Heart left ventricle (tissue), 16 donors: ENCODE results near the gene MAN1C1. TPM values are rescaled to one million over a fixed set of nuclear protein-coding genes. Genes with fewer than 3 reads are reported as not detected.
"Not testable (repeated sequence)": the region's sequence is repeated elsewhere in the genome, so short reads cannot be mapped to it uniquely, and the experiment has no call there.

Source experiments
- ATAC-seq, 4 donors: fragments of 200-7000 bp; cut with Tn5 transposase; one replicate each; pipeline ENCODE4 v1.9.1; 2020 to 2022; ENCODE audit warnings: moderate library complexity in 4 of 4, mild to moderate bottlenecking in 3 of 4, moderate number of reproducible peaks in 1 of 4
- DNase-seq, 5 donors: peaks; one replicate each; pipeline ENCODE4 v3.0.0-alpha.2; 2020
- H3K27ac ChIP-seq, 12 donors: fragments of 200-600 bp; sonication (generic) in 4 of 12; one replicate each; pipeline versions ENCODE4 v1.5.0 to v1.8.0; 2016 to 2022; ENCODE audit warnings: mild to moderate bottlenecking in 2 of 12
- H3K27me3 ChIP-seq, 9 donors: fragments of 200-600 bp; sonication (generic) in 2 of 9; one replicate each; pipeline versions ENCODE4 v1.5.1 to v1.8.0; 2016 to 2022; ENCODE audit warnings: mild to moderate bottlenecking in 3 of 9
- H3K36me3 ChIP-seq, 9 donors: fragments of 200-600 bp; sonication (generic) in 2 of 9; one replicate each; pipeline versions ENCODE4 v1.5.0 to v1.8.0; 2018 to 2022; ENCODE audit warnings: mild to moderate bottlenecking in 2 of 9
- H3K4me1 ChIP-seq, 12 donors: fragments of 200-600 bp; sonication (generic) in 4 of 12; one replicate each; pipeline versions ENCODE4 v1.5.0 to v1.8.0; 2016 to 2022; ENCODE audit warnings: mild to moderate bottlenecking in 3 of 12
- H3K4me3 ChIP-seq, 12 donors: fragments of 200-600 bp; sonication (generic) in 4 of 12; one replicate each; pipeline versions ENCODE4 v1.5.0 to v1.8.0; 2017 to 2022; ENCODE audit warnings: mild to moderate bottlenecking in 9 of 12, moderate library complexity in 4 of 12
- H3K9me3 ChIP-seq, 12 donors: fragments of 200-600 bp; sonication (generic) in 4 of 12; one replicate each; pipeline versions ENCODE4 v1.5.0 to v1.8.0; 2016 to 2022; ENCODE audit warnings: mild to moderate bottlenecking in 1 of 12
- CTCF ChIP-seq, 12 donors: fragments of 200-600 bp; sonication (generic) in 4 of 12; IDR thresholded peaks; one replicate each; pipeline versions ENCODE4 v1.5.0 to v1.8.0; 2018 to 2022; ENCODE audit warnings: antibody characterized with exemption in 12 of 12, mild to moderate bottlenecking in 5 of 12
- POLR2A ChIP-seq, 2 donors: fragments of 450-650 bp; IDR thresholded peaks; one replicate each; pipeline ENCODE4 v1.6.1; 2017; ENCODE audit warnings: antibody characterized with exemption in 2 of 2, mild to moderate bottlenecking in 2 of 2, moderate library complexity in 2 of 2
- WGBS, 4 donors: extraction: QIAGEN DNeasy Blood & Tissue Kit in 2 of 4; methylation state at CpG; one replicate each; pipeline versions ENCODE4 v1.1.5 to v1.1.7; 2013 to 2018; 5-methylcytosine and 5-hydroxymethylcytosine counted together
- intact Hi-C, 10 donors: fragments of 100-400 bp; cut with DNase I; formaldehyde crosslinking; loops; one replicate each; pipeline versions ENCODE4 v1.11.1 to v1.14.2; 2022
- polyA plus RNA-seq, 2 donors: library from polyadenylated mRNA; stranded (reverse); fragments of 200-250 nt; gene quantifications; one replicate each; pipeline ENCODE4 v1.2.3, GENCODE V29; 2013
- total RNA-seq, 9 donors: library from RNA; depleted of rRNA in 2 of 9; stranded (reverse); fragments of >200 nt in 2 of 9; fragmentation: NEBNext Ultra II Directional in 3 of 9; extraction: Animal tissue kit (Norgen Biotek cat#: 25700) in 3 of 9; gene quantifications; one replicate each; pipeline versions ENCODE4 v1.1.0 to v1.2.4, GENCODE V29; 2016 to 2023
- donor health status: ischemic (EF 13 %, LVEDD 7.1; RV severe dilation, severe dysfunction).
- donor health status: healthy with polysubstance abuse.
- donor health status: DM: no; HTN: yes; CAD: no.
- donor health status: DM: no; HTN: no; CAD: no.
- donor health status: ischemic (EF 25% LVEDD 6.9; RV normal size, moderate dysfunction).
- donor health status: ischemic (EF 25% LVEDD 5.7; RV mildly dilated, moderate dysfunction).
- donor health status: healthy.
- donor health status: DM: yes; HTN: yes; CAD: no.
- donor health status: ischemic (EF 35%, LVEDD 5.7; RV mildly dilated, moderate dysfunction).
- donor health status: nonischemic (EF 11% LVEDD 7.7; RV severe dilation, severe dysfunction).
- donor health status: DM: yes; HTN: yes; CAD: no.
- donor health status: PGD.
- donor health status: ischemic (EF 29% LVEDD 5.4; RV normal size, mild dysfunction).
- donor health status: nonischemic (EF 23%, LVEDD 6.1; RV moderate dilation, normal function).

MAN1C1 gene
- total and polyA plus RNA-seq, 11 donors = 7.7 to 25.7 (median 14.7) TPM

- Histone ChIP-seq H3K4me1 (peaks cover 0 to 33% (median 14%) of the 10 kb centered on the region in 12 donors), H3K27me3 (no peaks in the 10 kb centered on the region), H3K36me3 (peaks cover 0 to 11% (median 0%) of the 10 kb centered on the region in 9 donors), H3K9me3 (peaks cover 0 to 28% (median 2%) of the 10 kb centered on the region in 12 donors), H3K27ac (no peak overlapping the region), H3K4me3 (no peak overlapping the region)
- TF ChIP-seq CTCF (IDR thresholded peaks at IDR 0.05) (no peak), POLR2A (IDR thresholded peaks at IDR 0.05) (no peak)
- intact Hi-C loops = no loop called here
- 87 to 97% (median 94%) methylated on average over 2 of the region's 2 CpGs for WGBS, 4 donors
- DNase-seq (no peak), ATAC-seq (no peak)
These were observed 17.5 kb downstream of the MAN1C1 start for GRCh38 chr1:25634066-25634465.

GRCh38 chr1:25634896-25635295 lies 18.3 kb downstream of the MAN1C1 start:
- Histone ChIP-seq H3K36me3 (peaks cover 0 to 11% (median 0%) of the 10 kb centered on the region in 9 donors), H3K27me3 (no peaks in the 10 kb centered on the region), H3K27ac (no peak overlapping the region), H3K4me3 (no peak overlapping the region), H3K4me1 (peaks cover 0 to 33% (median 15%) of the 10 kb centered on the region in 12 donors), H3K9me3 (peaks cover 0 to 31% (median 2%) of the 10 kb centered on the region in 12 donors)
- 94 to 98% (median 96%) methylated on average over 2 of the region's 2 CpGs for WGBS, 4 donors
- DNase-seq (no peak), ATAC-seq (no peak)
- intact Hi-C loops = no loop called here
- TF ChIP-seq CTCF (IDR thresholded peaks at IDR 0.05) (no peak), POLR2A (IDR thresholded peaks at IDR 0.05) (no peak)

GRCh38 chr1:25636141-25636540 lies 19.6 kb downstream of the MAN1C1 start:
- H3K27ac ChIP-seq, intact Hi-C loops, DNase-seq, H3K27me3 ChIP-seq, H3K4me3 ChIP-seq, ATAC-seq: not testable (repeated sequence)
- Histone ChIP-seq H3K4me1 (peaks cover 0 to 41% (median 19%) of the 10 kb centered on the region in 12 donors), H3K36me3 (peaks cover 0 to 11% (median 0%) of the 10 kb centered on the region in 9 donors), H3K9me3 (peaks cover 0 to 31% (median 2%) of the 10 kb centered on the region in 12 donors)
- WGBS, 4 donors = 81 to 91% (median 86%) methylated on average over 7 of the region's 7 CpGs

GRCh38 chr1:25640646-25641328 lies 24.2 kb downstream of the MAN1C1 start:
- H3K36me3 ChIP-seq = peaks cover 0 to 15% (median 0%) of the 10 kb centered on the region in 9 donors
- DNase-seq (no peak), ATAC-seq (peak in 2 of 4 donors; percentile 30 to 64)
- H3K27ac ChIP-seq = peak overlapping the region in 1 of 12 donors; percentile 24
- intact Hi-C loops = no loop called here
- no peak for TF ChIP-seq POLR2A (IDR thresholded peaks at IDR 0.05)
- no peak for TF ChIP-seq CTCF (IDR thresholded peaks at IDR 0.05)
- no peaks in the 10 kb centered on the region for H3K27me3 ChIP-seq
- peaks cover 0 to 48% (median 32%) of the 10 kb centered on the region in 12 donors for H3K4me1 ChIP-seq
- H3K4me3 ChIP-seq = no peak overlapping the region
- peaks cover 0 to 29% (median 2%) of the 10 kb centered on the region in 12 donors for H3K9me3 ChIP-seq
- 50 to 68% (median 57%) methylated on average over 10 of the region's 10 CpGs for WGBS, 4 donors
